Measurements from ENCODE around the gene RAB17.
"Not testable (repeated sequence)": the region's sequence is repeated elsewhere in the genome, so short reads cannot be mapped to it uniquely, and the experiment has no call there.

Gene RAB17

GRCh38 chr2:237597196-237598145 is 6.9 kb upstream of the RAB17 start:
- no peak for DNase-seq

GRCh38 chr2:237596520-237597195 is 6.1 kb upstream of the RAB17 start:
- DNase-seq: no peak

- not testable (repeated sequence) for DNase-seq
These were observed 5.4 kb upstream of the RAB17 start for GRCh38 chr2:237595829-237596519.

GRCh38 chr2:237594514-237594871 is 4.0 kb upstream of the RAB17 start:
- DNase-seq: no peak

- DNase-seq: peak; percentile 10
These were observed 3.2 kb upstream of the RAB17 start for GRCh38 chr2:237593596-237594320.

- DNase-seq: no peak
These were observed 2.5 kb upstream of the RAB17 start for GRCh38 chr2:237593036-237593435.

GRCh38 chr2:237592425-237592980 is 2.0 kb upstream of the RAB17 start:
- no peak for DNase-seq

GRCh38 chr2:237591141-237591881 is 777 bp upstream of the RAB17 start:
- DNase-seq: no peak

GRCh38 chr2:237588044-237588696 is 2.4 kb downstream of the RAB17 start:
- DNase-seq: no peak

- DNase-seq: no peak
These were observed 4.8 kb downstream of the RAB17 start for GRCh38 chr2:237585590-237586221.

- DNase-seq: no peak
These were observed 6.9 kb downstream of the RAB17 start for GRCh38 chr2:237583385-237584295.

GRCh38 chr2:237581751-237582746 is 8.5 kb downstream of the RAB17 start:
- peak; percentile 23 for DNase-seq

GRCh38 chr2:237581326-237581725 is 9.2 kb downstream of the RAB17 start:
- no peak for DNase-seq

GRCh38 chr2:237577956-237578870 is 12.3 kb downstream of the RAB17 start:
- DNase-seq: no peak

GRCh38 chr2:237577458-237577857 is 13.1 kb downstream of the RAB17 start:
- DNase-seq: no peak

- DNase-seq: no peak
These were observed 13.6 kb downstream of the RAB17 start for GRCh38 chr2:237576974-237577373.

Data from NCI-H524 treated with DMSO at 0.1 percent for 48 hours (cell line).